Erythroblast (primary cell): Measurements from ENCODE around the gene ZSCAN5C.

ENCODE experiments used
- GATA1 ChIP-seq: IDR thresholded peaks from 2 replicates; pipeline ENCODE4 v1.6.1; 2011; ENCODE audit warnings: low read depth, mild to moderate bottlenecking, control low read depth, low read length, moderate library complexity
- POLR2A ChIP-seq: IDR thresholded peaks from 2 replicates; pipeline ENCODE4 v1.6.1; 2011; ENCODE audit warnings: mild to moderate bottlenecking, low read length

DNA sequence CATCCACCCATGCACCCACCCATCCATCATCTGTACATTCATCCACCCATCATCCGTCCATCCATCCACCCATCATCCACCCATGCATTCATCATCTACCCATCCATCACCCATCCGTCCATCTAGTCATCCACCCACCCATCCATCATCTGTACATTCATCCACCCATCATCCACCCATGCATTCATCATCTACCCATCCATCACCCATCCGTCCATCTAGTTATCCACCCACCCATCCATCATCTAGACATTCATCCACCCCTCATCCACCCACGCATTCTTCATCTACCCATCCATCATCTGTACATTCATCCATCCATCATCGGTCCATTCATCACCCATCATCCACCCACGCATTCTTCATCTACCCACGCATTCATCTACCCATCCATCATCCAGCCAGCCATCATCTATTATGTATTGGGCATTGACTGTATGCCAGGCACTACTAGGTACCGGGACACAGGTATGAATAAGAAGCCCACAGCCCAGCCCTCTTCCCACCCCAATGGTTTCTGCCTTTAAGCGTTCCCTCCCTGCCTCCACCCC lies 43.0 kb upstream of the ZSCAN5C start:
- no peak for TF ChIP-seq POLR2A
- no peak for TF ChIP-seq GATA1
